Spleen (tissue), 11 donors: ENCODE measurements around the gene CDC42SE1. TPM values are rescaled to one million over a fixed set of nuclear protein-coding genes. Genes with fewer than 3 reads are reported as not detected.
"Not testable (repeated sequence)": the region's sequence is repeated elsewhere in the genome, so short reads cannot be mapped to it uniquely, and the experiment has no call there.

Experiments used
- DNase-seq: peaks from one replicate; pipeline ENCODE4 v3.0.0-alpha.2; 2020
- H3K27ac ChIP-seq, 8 donors: fragments of 200-600 bp; sonication (generic) in 7 of 8; 1 replicate in 4 of 8; 2 replicates in 4 of 8; pipeline versions ENCODE4 v1.5.0 to v1.8.0; 2016 to 2021; ENCODE audit warnings: inconsistent platforms in 4 of 8, mild to moderate bottlenecking in 4 of 8, moderate library complexity in 1 of 8
- H3K27me3 ChIP-seq, 7 donors: fragments of 200-600 bp; sonication (generic) in 6 of 7; replicated peaks in 1 of 7; 1 replicate in 4 of 7; 2 replicates in 3 of 7; pipeline versions ENCODE4 v1.5.0 to v1.8.0; 2016 to 2021; ENCODE audit warnings: inconsistent platforms in 3 of 7, mild to moderate bottlenecking in 1 of 7
- H3K36me3 ChIP-seq, 6 donors: fragments of 200-600 bp; sonication (generic) in 5 of 6; 1 replicate in 4 of 6; 2 replicates in 2 of 6; pipeline versions ENCODE4 v1.5.0 to v1.8.0; 2016 to 2021; ENCODE audit warnings: inconsistent platforms in 2 of 6
- H3K4me1 ChIP-seq, 6 donors: fragments of 200-600 bp; sonication (generic) in 5 of 6; 1 replicate in 3 of 6; 2 replicates in 3 of 6; pipeline versions ENCODE4 v1.5.0 to v1.8.0; 2016 to 2021; ENCODE audit warnings: inconsistent platforms in 3 of 6
- H3K4me3 ChIP-seq, 8 donors: fragments of 200-600 bp; sonication (generic) in 7 of 8; 1 replicate in 4 of 8; 2 replicates in 4 of 8; pipeline versions ENCODE4 v1.5.0 to v1.8.0; 2016 to 2021; ENCODE audit warnings: inconsistent platforms in 4 of 8, mild to moderate bottlenecking in 4 of 8, moderate library complexity in 2 of 8
- H3K9me3 ChIP-seq, 8 donors: fragments of 200-600 bp; sonication (generic) in 7 of 8; 1 replicate in 4 of 8; 2 replicates in 4 of 8; pipeline versions ENCODE4 v1.5.0 to v1.8.0; 2016 to 2021; ENCODE audit warnings: inconsistent platforms in 4 of 8
- CTCF ChIP-seq, 11 experiments: fragments of 200-600 bp in 7 of 11; fragments of 450-650 bp in 4 of 11; sonication (generic) in 4 of 11; IDR thresholded peaks in 8 of 11; conservative IDR thresholded peaks in 3 of 11; 1 replicate in 7 of 11; 2 replicates in 4 of 11; pipeline versions ENCODE4 v1.4.0 to v1.8.0; 2016 to 2021; ENCODE audit warnings: antibody characterized with exemption in 11 of 11, inconsistent platforms in 4 of 11, mild to moderate bottlenecking in 1 of 11
- POLR2A ChIP-seq, 3 donors: fragments of 450-650 bp; IDR thresholded peaks; one replicate each; pipeline ENCODE4 v1.5.1; 2017; ENCODE audit warnings: antibody characterized with exemption in 3 of 3, mild to moderate bottlenecking in 1 of 3
- POLR2AphosphoS5 ChIP-seq, 3 donors: sonication (generic); formaldehyde crosslinking; IDR thresholded peaks; one replicate each; pipeline ENCODE4 v1.5.1; 2017; ENCODE audit warnings: antibody characterized with exemption in 3 of 3
- WGBS, 5 donors: extraction: QIAGEN DNeasy Blood & Tissue Kit in 3 of 5; methylation state at CpG; one replicate each; pipeline versions ENCODE4 v1.1.5 to v1.1.7; 2013 to 2018; 5-methylcytosine and 5-hydroxymethylcytosine counted together
- intact Hi-C: fragments of 100-400 bp; cut with DNase I; formaldehyde crosslinking; loops from one replicate; pipeline ENCODE4 v1.15.0; 2023; ENCODE audit warnings: low total_unique reads
- polyA plus RNA-seq, 3 donors: library from polyadenylated mRNA; stranded (reverse); fragments of 200-250 nt; gene quantifications; one replicate each; pipeline ENCODE4 v1.2.1, GENCODE V29; 2013
- total RNA-seq, 7 donors: library from RNA; depleted of rRNA in 3 of 7; stranded (reverse); fragments of >200 nt in 3 of 7; fragmentation: NEBNext Ultra II Directional in 4 of 7; extraction: Animal tissue kit (Norgen Biotek cat#: 25700) in 4 of 7; gene quantifications; one replicate each; pipeline versions ENCODE4 v1.1.0 to v1.2.1, GENCODE V29; 2016 to 2021
- donor health status: healthy with polysubstance abuse.
- donor health status: DM: no; HTN: no; CAD: no; lungs with moderate emphysema.
- donor health status: DM: no; HTN: no; CAD: no.
- donor health status: Bipolar disorder and iron deficiency.
- donor health status: healthy.
- donor health status: DM: no; HTN: no; CAD: no.
- donor health status: DM: yes; HTN: yes; CAD: no.

Gene CDC42SE1
- total and polyA plus RNA-seq, 10 donors = 57.0 to 245 (median 188) TPM

GRCh38 chr1:151104630-151105029 is 45.2 kb upstream of the CDC42SE1 start:
- Histone ChIP-seq H3K27ac (no peak overlapping the region), H3K9me3 (no peaks in the 10 kb centered on the region), H3K27me3 (no peaks in the 10 kb centered on the region), H3K4me1 (no peaks in the 10 kb centered on the region), H3K36me3 (peaks cover 0 to 73% (median 19%) of the 10 kb centered on the region in 6 donors), H3K4me3 (no peak overlapping the region)
- intact Hi-C loops = loop anchor here (5.0 kb wide), 1 partner anchor 53 kb away; the partner anchor contains the start of gene TNFAIP8L2
- no peak for DNase-seq
- TF ChIP-seq CTCF (IDR thresholded peaks at IDR 0.05 in 8 of 11, conservative IDR thresholded peaks at IDR 0.05 in 3 of 11) (no peak), POLR2AphosphoS5 (IDR thresholded peaks at IDR 0.05) (no peak), POLR2A (IDR thresholded peaks at IDR 0.05) (no peak)

DNA sequence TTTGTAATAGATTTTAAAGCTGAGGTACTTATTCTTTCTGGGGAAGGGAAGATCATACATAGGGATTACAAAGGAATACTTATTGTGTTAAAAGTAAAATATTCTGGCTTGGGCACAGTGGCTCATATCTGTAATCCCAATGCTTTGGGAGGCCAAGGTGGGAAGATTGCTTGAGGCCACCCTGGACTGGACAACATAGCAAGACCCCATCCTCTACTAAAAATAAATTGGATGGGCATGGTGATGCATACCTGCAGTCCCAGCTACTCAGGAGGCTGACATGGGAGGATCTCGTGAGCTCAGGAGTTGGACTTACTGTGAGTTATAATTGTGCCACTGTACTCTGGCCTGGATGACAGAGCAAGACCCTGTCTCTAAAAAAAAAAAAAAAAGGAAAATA is 38.7 kb upstream of the CDC42SE1 start:
- H3K4me3 ChIP-seq = no peak overlapping the region
- peaks cover 0 to 57% (median 9%) of the 10 kb centered on the region in 6 donors for H3K36me3 ChIP-seq
- no peaks in the 10 kb centered on the region for H3K9me3 ChIP-seq
- no peaks in the 10 kb centered on the region for H3K4me1 ChIP-seq
- H3K27me3 ChIP-seq = no peaks in the 10 kb centered on the region
- 86 to 100% (median 94%) methylated on average over 1 of the region's 1 CpG for WGBS, 5 donors
- H3K27ac ChIP-seq = no peak overlapping the region
- TF ChIP-seq CTCF (IDR thresholded peaks at IDR 0.05 in 8 of 11, conservative IDR thresholded peaks at IDR 0.05 in 3 of 11) (no peak), POLR2AphosphoS5 (IDR thresholded peaks at IDR 0.05) (no peak), POLR2A (IDR thresholded peaks at IDR 0.05) (no peak)
- no peak for DNase-seq
- intact Hi-C loops = no loop called here

DNA sequence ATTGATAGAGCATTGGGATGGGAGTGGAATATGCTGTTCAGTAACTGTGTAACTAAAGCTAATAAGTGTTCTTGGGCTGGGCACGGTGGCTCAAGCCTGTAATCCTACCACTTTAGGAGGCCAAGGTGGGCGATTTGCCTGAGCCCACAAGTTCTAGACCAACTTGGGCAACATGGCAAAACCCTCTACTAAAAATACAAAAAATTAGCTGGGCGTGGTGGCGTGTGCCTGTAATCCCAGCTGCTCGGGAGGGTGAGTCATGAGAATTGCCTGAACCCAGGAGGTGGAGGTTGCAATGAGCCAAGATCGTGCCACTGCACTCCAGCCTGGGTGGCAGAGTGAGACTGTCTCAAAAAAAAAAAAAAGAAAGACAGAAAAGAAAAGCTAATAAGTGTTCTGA is 38.0 kb upstream of the CDC42SE1 start:
- intact Hi-C loops, DNase-seq, H3K27ac ChIP-seq, H3K9me3 ChIP-seq, H3K4me3 ChIP-seq, H3K27me3 ChIP-seq, H3K4me1 ChIP-seq: not testable (repeated sequence)
- 89 to 95% (median 93%) methylated on average over 6 of the region's 6 CpGs for WGBS, 5 donors
- H3K36me3 ChIP-seq = peaks cover 0 to 58% (median 10%) of the 10 kb centered on the region in 6 donors

GRCh38 chr1:151085953-151086559 is 26.6 kb upstream of the CDC42SE1 start:
- intact Hi-C loops = no loop called here
- no peak for TF ChIP-seq CTCF (IDR thresholded peaks at IDR 0.05 in 8 of 11, conservative IDR thresholded peaks at IDR 0.05 in 3 of 11)
- TF ChIP-seq POLR2A (IDR thresholded peaks at IDR 0.05) = no peak
- TF ChIP-seq POLR2AphosphoS5 (IDR thresholded peaks at IDR 0.05) = no peak
- Histone ChIP-seq H3K27me3 (no peaks in the 10 kb centered on the region), H3K36me3 (peaks cover 0 to 27% (median 3%) of the 10 kb centered on the region in 6 donors), H3K4me3 (no peak overlapping the region), H3K4me1 (peaks cover 0 to 9% (median 0%) of the 10 kb centered on the region in 6 donors), H3K27ac (no peak overlapping the region), H3K9me3 (no peaks in the 10 kb centered on the region)
- DNase-seq = no peak
- WGBS, 5 donors = 80 to 94% (median 89%) methylated on average over 4 of the region's 4 CpGs
